Panc1 (cell line): ENCODE measurements around the gene CDK6. TPM values are rescaled to one million over a fixed set of nuclear protein-coding genes. Genes with fewer than 3 reads are reported as not detected.

Experiments
- ATAC-seq: fragments of 200-7000 bp; cut with Tn5 transposase; 2 replicates; pipeline ENCODE4 v1.9.1; 2020; ENCODE audit warnings: mild to moderate bottlenecking, moderate library complexity
- BruUV-seq: library from RNA; stranded (reverse); fragments of 400-500 nt; replicated peaks from 2 replicates; lab custom pipeline; 2021; lab: Mats Ljungman, UMichigan
- CTCF ChIA-PET: fragments of 300-600 bp; sonication (Branson Sonifier 250); formaldehyde crosslinking; loops from one replicate; lab custom pipeline; 2022; ENCODE audit warnings: antibody characterized with exemption; lab: Charles Lee
- POLR2A ChIA-PET: fragments of 300-600 bp; sonication (Branson Sonifier 250); formaldehyde crosslinking; loops from one replicate; lab custom pipeline; 2022; ENCODE audit warnings: antibody characterized with exemption; lab: Charles Lee
- DNase-seq: peaks from one replicate; pipeline ENCODE4 v3.0.0-alpha.2; 2010; ENCODE audit warnings: low read depth, low spot score
- H3K27ac ChIP-seq: 2 replicates; pipeline ENCODE4 v1.5.1; 2011; ENCODE audit warnings: mild to moderate bottlenecking, low read length, inconsistent platforms
- H3K27me3 ChIP-seq: fragments of 200-500 bp; sonication (Bioruptor generic); 2 replicates; pipeline ENCODE4 v1.6.0; 2014; ENCODE audit warnings: low read length, inconsistent platforms; ENCODE audit not compliant: control insufficient read depth, insufficient read depth
- H3K36me3 ChIP-seq: fragments of 200-500 bp; sonication (Bioruptor generic); 2 replicates; pipeline ENCODE4 v1.5.1; 2014; ENCODE audit warnings: inconsistent platforms, mild to moderate bottlenecking, low read length, moderate library complexity; ENCODE audit not compliant: control insufficient read depth, insufficient read depth
- H3K4me1 ChIP-seq: 2 replicates; pipeline ENCODE4 v1.5.1; 2011; ENCODE audit warnings: inconsistent platforms, mild to moderate bottlenecking, low read length, moderate library complexity; ENCODE audit not compliant: control insufficient read depth, insufficient read depth
- H3K4me3 ChIP-seq, 2 experiments: 2 replicates each; pipeline ENCODE4 v1.5.1; 2011 to 2012; ENCODE audit warnings: low read depth in 2 of 2, low read length in 2 of 2, mild to moderate bottlenecking in 2 of 2, inconsistent platforms in 1 of 2, moderate library complexity in 1 of 2
- H3K9me3 ChIP-seq: fragments of 200-500 bp; sonication (Bioruptor generic); 2 replicates; pipeline ENCODE4 v1.5.1; 2014; ENCODE audit warnings: low read depth, mild to moderate bottlenecking, inconsistent platforms, low read length, moderate library complexity; ENCODE audit not compliant: control insufficient read depth, insufficient read depth
- POLR2AphosphoS5 ChIP-seq: IDR thresholded peaks from 2 replicates; pipeline ENCODE4 v1.6.1; 2012; ENCODE audit warnings: mild to moderate bottlenecking, low read depth, low read length, moderate library complexity
- SIN3A ChIP-seq: IDR thresholded peaks from 2 replicates; pipeline ENCODE4 v1.6.1; 2012; ENCODE audit warnings: low read depth, mild to moderate bottlenecking, low read length, moderate library complexity, borderline replicate concordance; ENCODE audit not compliant: insufficient read depth
- TCF7L2 ChIP-seq: IDR thresholded peaks from 2 replicates; pipeline ENCODE4 v1.6.1; 2011; ENCODE audit warnings: mild to moderate bottlenecking, low read depth, low read length, inconsistent platforms
- in situ Hi-C: cut with HindIII; loops from 2 replicates; pipeline ENCODE4 v1.10.0; 2016; ENCODE audit warnings: low sequenced_read_pairs, low pct_unique_long_range_greater_than_20kb
- intact Hi-C: fragments of 100-400 bp; cut with micrococcal nuclease; formaldehyde crosslinking; loops from one replicate; pipeline ENCODE4 v1.10.0; 2022; ENCODE audit not compliant: unreplicated experiment
- total RNA-seq: library from RNA; stranded (reverse); gene quantifications from one replicate; pipeline ENCODE4 v1.2.1, GENCODE V29; 2021; ENCODE audit not compliant: unreplicated experiment
- TF ChIP-seq, protein P1 (sequence below): fragments of 450-650 bp; IDR thresholded peaks from 2 replicates; pipeline ENCODE4 v1.5.1; 2017; ENCODE audit warnings: mild to moderate bottlenecking
- TF ChIP-seq, protein P2 (sequence below), 2 experiments: IDR thresholded peaks; 2 replicates each; pipeline ENCODE4 v1.6.1; 2011 to 2012; ENCODE audit warnings: low read depth in 2 of 2, control low read depth in 1 of 2, low read length in 1 of 2, mild to moderate bottlenecking in 1 of 2, moderate library complexity in 1 of 2; ENCODE audit not compliant: insufficient read depth in 1 of 2

The CDK6 gene
- total RNA-seq, 1 experiment from 2014 or later: 57.4 TPM

DNA sequence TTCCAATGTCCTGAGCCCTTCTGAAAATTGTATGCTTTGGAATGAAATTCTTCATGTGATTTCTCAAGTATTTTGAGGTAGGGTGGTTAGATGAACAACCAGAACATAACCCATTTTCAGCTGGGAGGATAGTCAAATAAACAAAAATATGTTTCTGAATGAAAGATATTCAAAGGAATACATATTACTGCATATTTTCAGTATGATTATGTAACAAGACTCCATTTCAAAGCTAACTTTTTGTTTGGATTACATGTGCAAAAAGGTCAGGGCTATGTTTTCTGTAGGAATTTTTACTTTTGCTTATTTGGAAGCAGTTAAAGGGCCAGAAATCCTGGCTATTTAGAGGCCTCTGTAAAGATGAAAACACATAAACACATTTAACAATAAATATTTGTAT is 27.7 kb downstream of the CDK6 start:
- Histone ChIP-seq H3K36me3 (no peaks in the 10 kb centered on the region), H3K9me3 (no peaks in the 10 kb centered on the region), H3K4me1 (peaks cover 45% of the 10 kb centered on the region), H3K27ac (peak overlapping the region; percentile 99), H3K27me3 (no peaks in the 10 kb centered on the region), H3K4me3 (no peak overlapping the region)
- TF ChIP-seq, protein P1, sequence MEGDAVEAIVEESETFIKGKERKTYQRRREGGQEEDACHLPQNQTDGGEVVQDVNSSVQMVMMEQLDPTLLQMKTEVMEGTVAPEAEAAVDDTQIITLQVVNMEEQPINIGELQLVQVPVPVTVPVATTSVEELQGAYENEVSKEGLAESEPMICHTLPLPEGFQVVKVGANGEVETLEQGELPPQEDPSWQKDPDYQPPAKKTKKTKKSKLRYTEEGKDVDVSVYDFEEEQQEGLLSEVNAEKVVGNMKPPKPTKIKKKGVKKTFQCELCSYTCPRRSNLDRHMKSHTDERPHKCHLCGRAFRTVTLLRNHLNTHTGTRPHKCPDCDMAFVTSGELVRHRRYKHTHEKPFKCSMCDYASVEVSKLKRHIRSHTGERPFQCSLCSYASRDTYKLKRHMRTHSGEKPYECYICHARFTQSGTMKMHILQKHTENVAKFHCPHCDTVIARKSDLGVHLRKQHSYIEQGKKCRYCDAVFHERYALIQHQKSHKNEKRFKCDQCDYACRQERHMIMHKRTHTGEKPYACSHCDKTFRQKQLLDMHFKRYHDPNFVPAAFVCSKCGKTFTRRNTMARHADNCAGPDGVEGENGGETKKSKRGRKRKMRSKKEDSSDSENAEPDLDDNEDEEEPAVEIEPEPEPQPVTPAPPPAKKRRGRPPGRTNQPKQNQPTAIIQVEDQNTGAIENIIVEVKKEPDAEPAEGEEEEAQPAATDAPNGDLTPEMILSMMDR: no peak
- TF ChIP-seq POLR2AphosphoS5 (no peak), TCF7L2 (no peak), SIN3A (no peak)
- TF ChIP-seq, protein P2, sequence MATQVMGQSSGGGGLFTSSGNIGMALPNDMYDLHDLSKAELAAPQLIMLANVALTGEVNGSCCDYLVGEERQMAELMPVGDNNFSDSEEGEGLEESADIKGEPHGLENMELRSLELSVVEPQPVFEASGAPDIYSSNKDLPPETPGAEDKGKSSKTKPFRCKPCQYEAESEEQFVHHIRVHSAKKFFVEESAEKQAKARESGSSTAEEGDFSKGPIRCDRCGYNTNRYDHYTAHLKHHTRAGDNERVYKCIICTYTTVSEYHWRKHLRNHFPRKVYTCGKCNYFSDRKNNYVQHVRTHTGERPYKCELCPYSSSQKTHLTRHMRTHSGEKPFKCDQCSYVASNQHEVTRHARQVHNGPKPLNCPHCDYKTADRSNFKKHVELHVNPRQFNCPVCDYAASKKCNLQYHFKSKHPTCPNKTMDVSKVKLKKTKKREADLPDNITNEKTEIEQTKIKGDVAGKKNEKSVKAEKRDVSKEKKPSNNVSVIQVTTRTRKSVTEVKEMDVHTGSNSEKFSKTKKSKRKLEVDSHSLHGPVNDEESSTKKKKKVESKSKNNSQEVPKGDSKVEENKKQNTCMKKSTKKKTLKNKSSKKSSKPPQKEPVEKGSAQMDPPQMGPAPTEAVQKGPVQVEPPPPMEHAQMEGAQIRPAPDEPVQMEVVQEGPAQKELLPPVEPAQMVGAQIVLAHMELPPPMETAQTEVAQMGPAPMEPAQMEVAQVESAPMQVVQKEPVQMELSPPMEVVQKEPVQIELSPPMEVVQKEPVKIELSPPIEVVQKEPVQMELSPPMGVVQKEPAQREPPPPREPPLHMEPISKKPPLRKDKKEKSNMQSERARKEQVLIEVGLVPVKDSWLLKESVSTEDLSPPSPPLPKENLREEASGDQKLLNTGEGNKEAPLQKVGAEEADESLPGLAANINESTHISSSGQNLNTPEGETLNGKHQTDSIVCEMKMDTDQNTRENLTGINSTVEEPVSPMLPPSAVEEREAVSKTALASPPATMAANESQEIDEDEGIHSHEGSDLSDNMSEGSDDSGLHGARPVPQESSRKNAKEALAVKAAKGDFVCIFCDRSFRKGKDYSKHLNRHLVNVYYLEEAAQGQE (IDR thresholded peaks at IDR 0.05; ENCODE audit: insufficient read depth in 1 of 2, low read depth in 2 of 2, low read length in 1 of 2): no peak
- in situ Hi-C loops: no loop called here
- intact Hi-C loops: no loop called here
- ChIA-PET CTCF (interaction anchor here (0.6 kb wide), 1 partner anchor 384 kb away, joined by 4 read pairs; no protein-coding TSS in a partner anchor), POLR2A (interaction anchor here (0.6 kb wide), 1 partner anchor 9 kb away, joined by 4 read pairs; no protein-coding TSS in a partner anchor)
- BruUV-seq: no TSS peak
- no peak for DNase-seq
- no peak for ATAC-seq

DNA sequence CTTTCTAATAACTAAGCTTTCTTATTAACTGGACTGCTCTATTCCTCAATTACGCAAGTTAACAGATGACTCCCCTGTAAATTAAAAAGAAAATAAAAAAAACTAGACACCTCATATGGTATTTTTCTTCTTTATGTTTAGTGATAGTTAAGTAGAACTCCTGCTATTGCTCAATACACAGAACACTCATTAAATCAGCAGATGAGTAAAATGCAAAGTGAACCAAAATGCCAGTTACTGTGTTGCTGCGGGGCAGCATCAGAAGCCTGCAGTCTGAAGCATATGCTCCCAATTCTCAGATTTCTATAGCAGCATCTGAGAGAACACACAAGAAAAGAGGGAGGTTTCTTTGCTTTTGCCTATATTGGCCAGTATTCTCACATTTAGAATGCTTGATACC is 28.4 kb downstream of the CDK6 start:
- intact Hi-C loops: no loop called here
- ATAC-seq (no peak), DNase-seq (no peak)
- H3K27me3 ChIP-seq: no peaks in the 10 kb centered on the region
- H3K4me1 ChIP-seq: peaks cover 40% of the 10 kb centered on the region
- ChIA-PET CTCF (no interaction called here), POLR2A (interaction anchor here (0.6 kb wide), 1 partner anchor 9 kb away, joined by 4 read pairs; no protein-coding TSS in a partner anchor)
- peak overlapping the region; percentile 99; the same call in 1 of the 2 replicates for H3K27ac ChIP-seq
- H3K9me3 ChIP-seq: no peaks in the 10 kb centered on the region
- BruUV-seq: no TSS peak
- H3K4me3 ChIP-seq: no peak overlapping the region
- no peaks in the 10 kb centered on the region for H3K36me3 ChIP-seq
- TF ChIP-seq TCF7L2 (no peak), POLR2AphosphoS5 (no peak), SIN3A (no peak)
- TF ChIP-seq, protein P2 (IDR thresholded peaks at IDR 0.05; ENCODE audit: insufficient read depth in 1 of 2, low read depth in 2 of 2, low read length in 1 of 2): no peak
- TF ChIP-seq, protein P1: no peak
- in situ Hi-C loops: no loop called here
